COLO829 (cell line): Measurements from ENCODE around the gene EHD4.

Source experiments
- DNase-seq: peaks from one replicate; pipeline ENCODE4 v3.0.0; 2012; ENCODE audit warnings: low spot score

EHD4 gene

DNA sequence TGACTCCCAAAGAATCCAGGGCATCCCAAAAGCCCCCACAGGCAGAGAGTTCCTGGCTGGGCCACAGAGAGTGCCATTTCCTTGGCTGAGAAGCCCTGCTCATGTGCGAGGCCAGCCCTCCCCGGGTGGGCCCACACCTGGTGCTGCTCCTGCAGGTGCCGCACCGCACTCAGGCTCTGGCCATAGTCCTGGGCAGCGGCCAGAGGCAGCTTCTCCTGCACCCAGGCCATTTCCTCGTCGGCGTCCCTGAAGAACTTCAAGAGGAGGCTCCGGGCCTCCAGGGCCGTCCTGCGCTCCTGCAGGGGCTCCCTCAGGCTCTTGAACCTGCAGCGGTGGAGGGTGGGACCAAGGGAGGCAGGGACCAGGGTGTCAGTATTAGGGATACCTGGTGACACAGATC lies 115.6 kb downstream of the EHD4 start:
- no peak for DNase-seq

DNA sequence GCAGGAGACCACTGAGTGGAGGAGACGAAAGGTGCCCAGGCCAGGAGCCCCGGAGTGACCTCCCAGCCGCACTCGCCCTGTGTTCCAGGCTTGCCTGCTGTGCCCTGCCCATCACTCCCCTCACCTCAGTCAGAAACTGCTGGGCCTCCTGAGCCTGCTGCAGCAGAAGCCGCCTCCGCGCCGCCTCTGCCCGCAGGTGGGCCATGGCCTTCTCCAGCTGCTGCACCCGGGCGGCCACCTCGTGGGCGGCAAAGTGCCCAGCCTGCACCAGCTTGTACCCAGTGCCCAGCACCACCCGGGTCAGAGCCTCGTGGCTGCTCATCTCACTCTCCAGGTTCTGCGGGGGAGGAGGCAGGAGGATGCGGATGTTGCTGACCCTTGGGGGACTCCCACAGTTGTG lies 116.1 kb downstream of the EHD4 start:
- DNase-seq = no peak

DNA sequence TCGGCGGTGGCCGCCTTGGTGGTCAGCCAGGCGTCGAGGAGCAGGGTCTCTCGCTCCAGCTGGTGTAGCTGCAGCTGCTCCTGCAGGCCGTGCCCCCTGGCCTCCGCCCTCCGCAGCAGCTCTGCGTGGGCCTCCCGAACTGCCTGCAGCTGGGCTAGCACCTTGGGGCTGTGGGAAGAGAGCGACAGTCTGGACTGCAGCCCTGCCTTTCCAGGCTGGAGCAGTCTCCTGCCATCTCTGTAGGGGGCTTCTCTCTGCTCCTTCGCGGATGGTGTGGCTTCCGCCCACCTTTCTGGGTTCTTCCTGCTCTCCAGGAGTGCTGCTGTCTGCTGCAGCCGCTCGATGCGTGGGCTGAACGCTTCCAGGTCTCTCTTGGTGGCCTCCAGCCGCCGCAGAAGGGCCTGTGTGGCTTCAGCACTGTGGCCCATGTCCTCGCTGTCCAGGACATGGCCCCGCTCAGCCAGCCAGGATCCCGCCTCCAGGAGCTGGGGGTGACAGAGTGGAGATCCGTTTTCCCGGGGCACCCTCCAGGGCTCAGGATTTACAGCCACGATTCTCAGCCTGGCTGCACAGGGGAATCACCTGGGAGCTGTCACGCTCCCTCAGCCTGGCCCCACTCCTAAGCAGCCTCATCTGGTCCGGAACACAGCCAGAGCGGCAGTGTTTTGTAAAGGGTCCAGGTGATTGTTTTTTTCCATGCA lies 116.9 kb downstream of the EHD4 start:
- no peak for DNase-seq

DNA sequence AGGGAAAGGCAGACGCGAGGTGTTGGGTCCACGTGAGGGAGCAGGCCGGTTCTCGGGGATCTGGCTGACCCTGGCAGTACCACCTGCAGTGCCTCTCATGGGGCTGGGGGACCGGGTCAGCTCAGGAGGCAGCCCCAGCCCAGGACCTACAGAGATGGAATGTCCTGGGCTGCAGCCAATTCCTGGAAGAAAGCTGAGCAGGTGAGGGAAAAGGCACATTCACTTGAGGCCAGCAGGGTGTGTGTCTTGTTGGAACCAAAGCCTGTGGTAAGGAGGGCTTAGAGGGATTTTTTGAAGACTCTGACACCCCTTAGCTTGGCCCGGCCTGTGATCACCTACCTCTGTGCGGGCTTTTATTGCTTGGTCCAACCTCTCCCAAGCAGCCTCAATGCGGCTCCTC lies 117.9 kb downstream of the EHD4 start:
- no peak for DNase-seq

DNA sequence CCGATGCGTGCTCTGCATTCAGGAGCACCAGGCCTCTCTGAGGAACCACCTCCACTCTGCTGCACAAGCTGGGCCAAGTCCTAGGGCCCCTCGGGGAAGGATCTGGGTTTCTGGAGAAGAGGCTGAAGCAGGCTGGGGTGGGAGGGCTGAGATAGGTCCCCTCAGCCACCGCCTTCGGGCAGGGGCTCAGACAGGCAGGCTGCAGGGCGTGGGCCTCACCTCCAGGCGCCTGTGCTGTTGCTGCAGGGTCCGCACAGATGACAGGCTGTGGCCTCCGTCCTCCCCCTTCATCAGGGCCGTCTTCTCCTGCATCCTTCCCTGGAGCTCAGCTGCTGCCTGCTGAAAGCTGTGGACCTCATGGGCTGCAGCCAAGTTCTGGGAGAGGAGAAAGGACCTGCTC lies 118.5 kb downstream of the EHD4 start:
- DNase-seq = no peak

DNA sequence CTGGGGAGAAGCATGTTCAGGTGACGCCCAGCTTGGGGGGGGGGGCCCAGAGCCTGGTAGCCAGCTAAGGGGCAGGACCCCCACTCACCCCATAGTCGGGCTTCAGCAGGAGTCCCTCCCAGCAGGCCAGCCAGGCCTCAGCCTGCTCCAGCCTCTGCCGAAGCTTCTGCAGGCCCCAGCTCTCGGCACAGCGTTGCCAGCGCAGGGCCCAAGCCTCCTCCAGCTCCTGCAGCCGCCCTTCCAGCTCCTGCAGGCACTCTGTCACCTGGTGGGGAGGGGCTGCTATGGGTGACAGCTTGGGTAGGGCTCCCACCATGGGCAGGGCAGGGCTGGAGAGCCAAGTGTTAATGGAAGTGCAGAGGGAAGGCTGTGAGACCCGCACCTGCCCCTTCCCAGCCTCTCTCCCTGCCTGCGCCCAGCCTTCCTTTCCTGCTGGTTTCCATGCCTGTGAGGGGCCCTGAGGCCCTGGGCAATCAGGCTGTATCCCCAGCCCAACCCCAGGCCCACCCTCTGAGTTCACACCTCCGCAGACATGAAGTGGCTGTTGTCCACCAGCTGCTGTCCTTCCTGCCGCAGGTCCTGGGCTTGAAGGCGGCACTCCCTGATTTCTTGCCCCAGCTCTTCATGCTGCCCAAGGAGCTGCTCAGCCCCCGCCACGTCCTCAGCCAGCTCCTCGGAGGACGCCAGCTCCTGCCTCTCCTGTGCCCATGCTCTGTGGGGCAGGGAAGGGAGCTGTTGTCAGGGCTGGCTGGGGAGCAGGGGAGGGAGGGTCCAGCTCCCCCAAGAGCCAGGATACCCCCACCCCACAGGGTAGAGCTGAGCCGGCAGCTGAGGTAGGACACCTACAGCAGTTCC lies 119.4 kb downstream of the EHD4 start:
- no peak for DNase-seq

DNA sequence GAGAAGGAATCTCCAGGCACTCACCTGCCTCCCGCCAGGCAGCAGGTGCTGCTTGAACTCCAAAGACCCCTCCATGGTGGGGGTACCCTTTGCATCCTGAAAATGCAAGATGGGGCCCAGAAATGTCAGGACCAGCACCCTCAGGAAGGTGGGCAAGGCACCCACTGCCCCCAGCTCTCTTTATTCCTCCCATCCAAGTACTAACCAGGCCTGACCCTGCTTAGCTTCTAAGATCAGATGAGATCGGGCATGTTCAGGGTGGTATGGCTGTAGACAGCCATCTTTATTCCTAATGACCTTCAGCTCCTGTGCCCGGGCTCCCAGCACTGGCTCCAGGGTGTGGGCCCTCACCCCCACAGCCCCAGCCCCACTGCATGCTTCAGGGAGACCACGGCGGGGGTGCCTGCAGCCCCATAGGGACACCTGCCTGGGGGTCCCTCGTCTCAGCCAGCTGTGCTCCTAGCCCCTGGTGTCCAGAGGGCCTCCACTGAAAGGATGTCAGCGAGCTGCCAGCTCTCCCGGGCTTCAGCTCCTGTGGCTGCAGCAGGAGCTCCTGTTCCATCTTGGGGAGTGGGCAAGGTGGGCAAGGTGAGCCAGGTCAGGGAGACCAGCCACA lies 120.5 kb downstream of the EHD4 start:
- no peak for DNase-seq

DNA sequence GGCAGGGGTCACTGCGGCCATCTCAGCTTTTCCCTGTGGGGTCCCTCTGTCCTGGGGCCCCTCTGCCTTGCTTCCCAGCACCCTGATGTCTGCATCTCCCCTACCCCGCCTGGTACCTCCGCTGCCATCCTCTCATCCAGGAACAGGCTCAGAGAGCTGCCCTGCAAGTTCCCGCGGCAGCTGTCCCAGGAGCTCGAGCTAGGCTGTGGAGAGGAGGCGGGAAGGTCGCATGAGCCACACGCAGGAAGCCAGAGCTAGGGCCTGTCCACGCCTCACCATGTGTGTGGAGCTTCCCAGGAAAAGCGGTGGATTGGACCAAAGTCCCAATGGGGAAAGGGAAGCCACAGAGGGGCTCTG lies 121.2 kb downstream of the EHD4 start:
- DNase-seq = no peak

DNA sequence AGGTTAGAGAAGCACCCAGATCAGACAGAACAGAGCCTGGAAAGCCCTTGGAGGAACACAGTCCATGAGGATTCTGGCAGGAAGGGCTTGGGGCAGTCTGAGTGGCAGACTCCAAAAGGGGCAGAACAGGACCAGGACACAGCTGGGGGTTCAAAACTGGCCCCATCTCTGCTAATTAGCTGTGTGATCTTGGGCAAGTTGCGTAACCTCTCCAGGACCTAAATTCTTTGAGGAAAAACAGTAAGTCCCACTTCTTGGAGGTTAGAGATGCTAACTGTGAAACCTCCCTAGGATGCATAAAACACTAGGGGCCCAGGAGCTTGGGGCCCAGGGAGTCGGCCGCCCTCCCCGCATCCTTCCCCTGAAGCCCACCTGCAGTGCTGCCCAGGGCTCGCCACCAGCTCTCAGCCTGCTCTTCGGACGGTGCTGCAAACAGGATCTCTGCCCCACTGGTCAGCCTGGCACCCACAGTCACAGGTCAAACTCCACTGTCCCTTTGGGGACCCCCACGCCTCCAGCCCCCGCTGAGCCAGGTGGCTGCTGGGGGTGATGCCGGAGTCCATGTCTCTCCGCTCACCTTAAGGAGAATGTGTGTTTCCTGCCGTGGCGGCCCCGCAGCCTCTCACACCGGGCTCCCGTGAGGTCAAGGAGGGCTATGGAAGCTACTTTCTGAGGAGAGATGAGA lies 121.7 kb downstream of the EHD4 start:
- DNase-seq = no peak

DNA sequence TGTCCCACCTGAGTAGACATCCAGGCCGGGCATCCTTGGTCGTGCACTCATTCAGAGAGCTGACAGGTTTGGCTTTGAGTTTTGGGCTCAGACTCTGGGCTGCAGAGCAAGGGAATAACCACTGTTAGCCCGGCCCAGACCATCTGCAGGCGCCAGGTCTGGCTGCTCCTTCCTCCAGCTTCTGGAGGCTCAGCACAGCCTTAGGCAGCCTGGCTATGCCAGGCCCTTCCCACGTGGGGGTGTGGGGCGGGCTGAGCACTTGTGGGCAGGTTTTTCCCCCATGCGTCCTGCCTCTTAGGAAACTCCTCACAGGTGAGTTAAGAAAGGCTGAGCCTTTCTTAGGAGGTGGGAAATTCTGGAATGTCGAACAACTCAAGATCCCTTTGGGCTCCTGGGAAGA lies 122.5 kb downstream of the EHD4 start:
- DNase-seq = no peak

DNA sequence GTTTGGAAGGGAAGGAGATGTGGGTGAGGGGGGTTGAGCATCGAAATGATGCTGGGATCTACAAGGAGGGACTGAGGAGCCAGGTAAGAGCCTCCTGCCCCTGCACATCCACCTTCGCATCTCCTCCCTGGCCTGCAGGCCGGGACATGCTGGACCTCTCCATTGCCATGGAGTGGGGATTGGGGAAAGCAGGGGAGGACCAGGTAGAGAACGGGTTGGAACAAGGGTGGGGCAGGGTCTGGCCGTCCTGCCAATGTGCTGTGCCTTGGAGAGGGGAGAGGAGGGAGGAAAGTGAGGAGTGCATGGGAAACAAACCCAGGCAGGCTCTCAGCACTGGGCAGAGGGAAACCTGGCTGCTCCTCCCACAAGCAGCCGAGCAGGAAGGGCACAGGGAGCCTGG lies 123.2 kb downstream of the EHD4 start:
- no peak for DNase-seq

DNA sequence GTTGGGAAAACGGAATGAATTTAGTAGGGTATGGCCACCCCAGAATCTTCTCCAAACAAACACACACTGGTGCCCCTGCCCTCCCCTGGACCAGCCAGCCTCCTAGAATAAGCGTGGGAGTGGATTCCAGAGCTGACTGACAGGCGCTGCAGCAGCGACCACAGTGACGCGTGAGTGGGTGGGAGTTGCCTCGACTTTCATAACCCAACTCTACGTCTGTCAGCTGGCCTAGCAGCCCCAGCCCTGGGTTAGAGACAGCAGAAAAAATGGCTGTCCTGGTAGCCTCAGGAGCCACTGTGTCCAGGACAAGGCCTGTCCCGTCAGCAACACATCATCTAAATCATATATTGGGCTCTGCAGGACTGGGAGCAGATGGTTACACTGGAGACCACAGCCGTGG lies 123.7 kb downstream of the EHD4 start:
- no peak for DNase-seq

DNA sequence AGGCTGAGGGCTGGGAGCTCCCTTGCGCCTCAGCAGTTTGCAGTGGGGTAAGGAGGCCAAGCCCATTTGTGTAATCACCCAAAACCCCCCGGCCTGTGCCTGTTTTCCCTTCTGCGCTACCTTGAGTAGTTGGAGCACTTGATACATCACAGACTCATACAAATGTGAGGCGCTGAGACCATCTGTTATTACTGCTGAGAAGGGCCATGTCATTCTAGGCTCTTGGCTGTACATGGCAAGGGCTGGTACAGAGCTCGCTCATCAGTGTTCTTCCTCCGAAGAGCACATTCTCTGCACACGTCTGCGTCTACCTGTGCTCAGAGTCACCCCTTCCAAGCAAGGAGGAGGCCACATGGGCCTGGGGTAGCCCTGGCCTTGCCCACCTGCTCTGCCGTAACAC lies 124.4 kb downstream of the EHD4 start:
- DNase-seq = no peak

DNA sequence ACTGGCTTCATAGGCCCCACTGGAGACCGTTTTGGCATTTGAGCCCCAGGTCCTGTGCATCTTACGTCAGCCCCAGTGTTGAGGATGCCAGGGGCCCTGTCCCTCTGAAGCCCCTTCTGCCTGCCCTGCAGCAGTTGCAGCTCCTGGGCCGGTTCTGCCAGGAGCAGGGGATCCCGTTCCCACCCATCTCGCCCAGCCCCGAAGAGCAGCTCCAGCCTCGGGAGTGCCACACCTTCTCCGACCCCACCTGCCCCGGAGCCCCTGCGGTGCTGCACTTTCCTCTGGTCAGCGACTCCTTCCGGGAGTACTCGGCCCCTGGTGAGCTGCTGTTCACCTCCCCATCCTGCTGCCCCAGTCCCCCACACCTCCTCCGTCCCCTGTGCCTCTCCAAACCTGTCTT lies 125.2 kb downstream of the EHD4 start:
- DNase-seq = no peak
